MCF 10A (cell line): Measurements from ENCODE around the gene DOLK. TPM values are rescaled to one million over a fixed set of nuclear protein-coding genes. Genes with fewer than 3 reads are reported as not detected.

Source experiments
- BruUV-seq: library from RNA; stranded (reverse); fragments of 400-500 nt; replicated peaks from 2 replicates; lab custom pipeline; 2021; lab: Mats Ljungman, UMichigan
- CTCF ChIA-PET: fragments of 300-600 bp; sonication (Branson Sonifier 250); formaldehyde crosslinking; extraction: SDS; loops from one replicate; lab custom pipeline; 2021; ENCODE audit warnings: antibody characterized with exemption, inconsistent platforms; lab: Yijun Ruan, JAX
- POLR2A ChIA-PET: fragments of 300-600, 350-650 bp; sonication (Branson Sonifier 250); formaldehyde crosslinking; extraction: SDS; loops from one replicate; lab custom pipeline; 2020; ENCODE audit warnings: antibody characterized with exemption, inconsistent platforms; lab: Yijun Ruan, JAX
- DNase-seq: peaks from one replicate; pipeline ENCODE4 v3.0.0-alpha.2; 2018; ENCODE audit not compliant: unreplicated experiment
- H3K27ac Mint-ChIP-seq: one replicate; pipeline ENCODE4 v1.8.0; 2022; ENCODE audit warnings: mild to moderate bottlenecking, low read depth, mixed read lengths; ENCODE audit not compliant: unreplicated experiment
- H3K27me3 Mint-ChIP-seq: one replicate; pipeline ENCODE4 v1.8.0; 2022; ENCODE audit warnings: mixed read lengths; ENCODE audit not compliant: insufficient read depth, unreplicated experiment
- H3K36me3 Mint-ChIP-seq: one replicate; pipeline ENCODE4 v1.8.0; 2022; ENCODE audit warnings: mild to moderate bottlenecking, moderate library complexity, mixed read lengths; ENCODE audit not compliant: insufficient read depth, unreplicated experiment
- H3K4me1 Mint-ChIP-seq: one replicate; pipeline ENCODE4 v1.8.0; 2022; ENCODE audit warnings: mixed read lengths; ENCODE audit not compliant: insufficient read depth, unreplicated experiment
- H3K4me3 Mint-ChIP-seq: one replicate; pipeline ENCODE4 v1.8.0; 2022; ENCODE audit warnings: mild to moderate bottlenecking, moderate library complexity, mixed read lengths; ENCODE audit not compliant: unreplicated experiment
- H3K9me3 Mint-ChIP-seq: one replicate; pipeline ENCODE4 v1.8.0; 2022; ENCODE audit warnings: mixed read lengths; ENCODE audit not compliant: unreplicated experiment
- intact Hi-C: fragments of 100-400 bp; cut with micrococcal nuclease; formaldehyde crosslinking; loops from 2 replicates; pipeline ENCODE4 v1.14.1; 2022
- total RNA-seq: library from RNA; stranded (reverse); gene quantifications from 2 replicates; pipeline ENCODE4 v1.2.3, GENCODE V29; 2022
- TF ChIP-seq, protein P1 (sequence below): fragments of 200-600 bp; IDR thresholded peaks from one replicate; pipeline ENCODE4 v1.8.0; 2022; ENCODE audit warnings: antibody characterized with exemption, mild to moderate bottlenecking; ENCODE audit not compliant: unreplicated experiment

DOLK gene
- total RNA-seq, 1 experiment from 2014 or later, result 12.0 TPM

DNA sequence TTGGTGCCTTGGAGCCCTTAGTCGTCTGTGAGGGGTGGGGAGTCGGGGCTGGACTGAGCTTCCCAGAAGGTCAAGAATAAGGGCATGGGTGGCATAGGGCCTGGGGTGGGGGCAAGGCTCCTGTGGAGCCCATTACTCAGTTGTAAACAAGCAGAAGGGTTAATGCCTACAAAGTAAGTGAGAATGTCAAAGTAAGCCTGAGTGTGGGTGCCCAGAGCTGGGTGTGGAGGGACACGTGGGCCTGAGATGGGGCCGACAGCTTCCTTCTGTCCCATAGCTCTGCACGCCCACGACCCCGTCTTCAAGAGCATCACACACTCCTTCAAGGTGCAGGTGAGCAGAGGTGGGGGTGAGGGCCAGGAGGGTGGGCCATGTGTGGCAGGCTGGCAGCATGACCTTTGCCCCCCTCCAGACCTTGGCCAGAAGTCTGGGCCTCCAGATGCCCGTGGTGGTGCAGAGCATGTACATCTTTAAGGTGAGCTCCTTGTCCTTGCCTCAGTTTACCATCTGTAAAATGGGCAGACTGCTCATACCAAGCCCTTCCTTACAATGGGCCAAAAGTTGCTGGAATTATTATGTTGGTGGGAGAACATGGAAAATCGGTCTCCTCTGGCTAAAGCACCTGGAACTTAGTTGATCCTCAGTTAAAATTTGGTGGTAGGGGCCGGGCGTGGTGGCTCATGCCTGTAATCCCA, 11.1 kb downstream of the DOLK start:
- H3K4me3 Mint-ChIP-seq, result no peak overlapping the region
- no peak for DNase-seq
- H3K9me3 Mint-ChIP-seq, result no peaks in the 10 kb centered on the region
- intact Hi-C loops, result no loop called here
- H3K4me1 Mint-ChIP-seq, result no peaks in the 10 kb centered on the region
- BruUV-seq, result no TSS peak
- TF ChIP-seq, protein P1, sequence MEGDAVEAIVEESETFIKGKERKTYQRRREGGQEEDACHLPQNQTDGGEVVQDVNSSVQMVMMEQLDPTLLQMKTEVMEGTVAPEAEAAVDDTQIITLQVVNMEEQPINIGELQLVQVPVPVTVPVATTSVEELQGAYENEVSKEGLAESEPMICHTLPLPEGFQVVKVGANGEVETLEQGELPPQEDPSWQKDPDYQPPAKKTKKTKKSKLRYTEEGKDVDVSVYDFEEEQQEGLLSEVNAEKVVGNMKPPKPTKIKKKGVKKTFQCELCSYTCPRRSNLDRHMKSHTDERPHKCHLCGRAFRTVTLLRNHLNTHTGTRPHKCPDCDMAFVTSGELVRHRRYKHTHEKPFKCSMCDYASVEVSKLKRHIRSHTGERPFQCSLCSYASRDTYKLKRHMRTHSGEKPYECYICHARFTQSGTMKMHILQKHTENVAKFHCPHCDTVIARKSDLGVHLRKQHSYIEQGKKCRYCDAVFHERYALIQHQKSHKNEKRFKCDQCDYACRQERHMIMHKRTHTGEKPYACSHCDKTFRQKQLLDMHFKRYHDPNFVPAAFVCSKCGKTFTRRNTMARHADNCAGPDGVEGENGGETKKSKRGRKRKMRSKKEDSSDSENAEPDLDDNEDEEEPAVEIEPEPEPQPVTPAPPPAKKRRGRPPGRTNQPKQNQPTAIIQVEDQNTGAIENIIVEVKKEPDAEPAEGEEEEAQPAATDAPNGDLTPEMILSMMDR, result no peak
- ChIA-PET POLR2A (interaction anchor here (0.9 to 1.1 kb wide), 2 partner anchors 12 to 20 kb away, joined by 3 to 4 read pairs; partner anchors contain the start of genes DOLK and NUP188), CTCF (interaction anchor here (0.6 to 1.9 kb wide), 5 partner anchors 8 to 120 kb away, joined by 3 to 8 read pairs (median 5); partner anchors contain the start of gene ENDOG)
- no peak overlapping the region for H3K27ac Mint-ChIP-seq
- H3K27me3 Mint-ChIP-seq, result no peaks in the 10 kb centered on the region
- H3K36me3 Mint-ChIP-seq, result no peaks in the 10 kb centered on the region

DNA sequence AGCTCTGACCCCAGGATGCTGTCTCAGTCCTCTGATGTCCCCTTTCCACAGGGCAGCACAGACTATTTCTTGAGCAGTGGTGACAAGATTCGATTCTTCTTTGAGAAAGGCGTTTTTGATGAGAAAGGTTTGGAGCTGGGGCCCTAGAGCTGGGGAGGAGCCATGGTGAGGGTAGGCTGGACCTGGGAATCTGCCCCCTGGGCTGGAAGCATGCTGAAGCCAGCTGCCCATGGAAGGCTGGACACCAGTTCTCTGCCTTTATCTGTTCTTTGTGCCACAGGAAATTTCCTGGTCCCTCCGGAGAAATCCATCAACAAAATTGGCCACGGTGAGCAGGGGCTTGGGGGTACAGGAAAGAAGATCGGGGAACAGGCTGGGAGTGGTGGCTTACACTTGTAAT, 13.7 kb downstream of the DOLK start:
- no peaks in the 10 kb centered on the region for H3K4me1 Mint-ChIP-seq
- TF ChIP-seq, protein P1, result no peak
- POLR2A ChIA-PET, result no interaction called here
- no TSS peak for BruUV-seq
- no peaks in the 10 kb centered on the region for H3K27me3 Mint-ChIP-seq
- no peak overlapping the region for H3K4me3 Mint-ChIP-seq
- no peak overlapping the region for H3K27ac Mint-ChIP-seq
- H3K9me3 Mint-ChIP-seq, result no peaks in the 10 kb centered on the region
- H3K36me3 Mint-ChIP-seq, result no peaks in the 10 kb centered on the region
- intact Hi-C loops, result no loop called here
- DNase-seq, result no peak
- CTCF ChIA-PET, result interaction anchor here (0.6 to 1.3 kb wide), 2 partner anchors 51 to 58 kb away, joined by 3 read pairs; no protein-coding TSS in a partner anchor

- no TSS peak for BruUV-seq
- H3K27me3 Mint-ChIP-seq, result no peaks in the 10 kb centered on the region
- TF ChIP-seq, protein P1, result no peak
- DNase-seq, result no peak
- no peaks in the 10 kb centered on the region for H3K9me3 Mint-ChIP-seq
- H3K4me1 Mint-ChIP-seq, result peaks cover 7% of the 10 kb centered on the region
- POLR2A ChIA-PET, result interaction anchor here (0.6 to 1.5 kb wide), 2 partner anchors 17 to 99 kb away, joined by 4 to 5 read pairs; no protein-coding TSS in a partner anchor
- H3K4me3 Mint-ChIP-seq, result no peak overlapping the region
- CTCF ChIA-PET, result interaction anchor here (0.7 to 10.2 kb wide), 13 partner anchors 10 to 612 kb away, joined by 3 to 172 read pairs (median 14); partner anchors contain the start of genes KYAT1 and LRRC8A
- peaks cover 5% of the 10 kb centered on the region for H3K36me3 Mint-ChIP-seq
- intact Hi-C loops, result loop anchor here (5.0 kb wide), 1 partner anchor 37 kb away; no protein-coding TSS in a partner anchor
- H3K27ac Mint-ChIP-seq, result no peak overlapping the region
Observed at GRCh38 chr9:128929560-128929959, 17.8 kb downstream of the DOLK start.

GRCh38 chr9:128928624-128929023, 18.8 kb downstream of the DOLK start:
- no peak for DNase-seq
- H3K4me3 Mint-ChIP-seq, result no peak overlapping the region
- ChIA-PET POLR2A (interaction anchor here (0.6 to 1.5 kb wide), 8 partner anchors 17 to 98 kb away, joined by 3 to 6 read pairs (median 4); no protein-coding TSS in a partner anchor), CTCF (interaction anchor here (0.6 to 10.2 kb wide), 38 partner anchors 8 to 666 kb away, joined by 3 to 172 read pairs (median 5); partner anchors contain the start of genes ENDOG, KYAT1, LRRC8A and MIGA2)
- peaks cover 7% of the 10 kb centered on the region for H3K4me1 Mint-ChIP-seq
- intact Hi-C loops, result loop anchor here (1.0 to 5.0 kb wide), 3 partner anchors 36 to 76 kb away; no protein-coding TSS in a partner anchor
- no peaks in the 10 kb centered on the region for H3K9me3 Mint-ChIP-seq
- no TSS peak for BruUV-seq
- TF ChIP-seq, protein P1, result no peak
- H3K36me3 Mint-ChIP-seq, result peaks cover 7% of the 10 kb centered on the region
- H3K27me3 Mint-ChIP-seq, result no peaks in the 10 kb centered on the region
- H3K27ac Mint-ChIP-seq, result no peak overlapping the region
